ENCODE results near the gene MDFIC. TPM values are rescaled to one million over a fixed set of nuclear protein-coding genes. Genes with fewer than 3 reads are reported as not detected.
"Not testable (repeated sequence)": the region's sequence is repeated elsewhere in the genome, so short reads cannot be mapped to it uniquely, and the experiment has no call there.

Gene MDFIC, protein sequence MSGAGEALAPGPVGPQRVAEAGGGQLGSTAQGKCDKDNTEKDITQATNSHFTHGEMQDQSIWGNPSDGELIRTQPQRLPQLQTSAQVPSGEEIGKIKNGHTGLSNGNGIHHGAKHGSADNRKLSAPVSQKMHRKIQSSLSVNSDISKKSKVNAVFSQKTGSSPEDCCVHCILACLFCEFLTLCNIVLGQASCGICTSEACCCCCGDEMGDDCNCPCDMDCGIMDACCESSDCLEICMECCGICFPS
- polyA plus RNA-seq (ENCODE audit: insufficient read length in 4 of 4): 10 to 100 TPM; 25.8 to 31.4 (median 29.6) TPM

DNA sequence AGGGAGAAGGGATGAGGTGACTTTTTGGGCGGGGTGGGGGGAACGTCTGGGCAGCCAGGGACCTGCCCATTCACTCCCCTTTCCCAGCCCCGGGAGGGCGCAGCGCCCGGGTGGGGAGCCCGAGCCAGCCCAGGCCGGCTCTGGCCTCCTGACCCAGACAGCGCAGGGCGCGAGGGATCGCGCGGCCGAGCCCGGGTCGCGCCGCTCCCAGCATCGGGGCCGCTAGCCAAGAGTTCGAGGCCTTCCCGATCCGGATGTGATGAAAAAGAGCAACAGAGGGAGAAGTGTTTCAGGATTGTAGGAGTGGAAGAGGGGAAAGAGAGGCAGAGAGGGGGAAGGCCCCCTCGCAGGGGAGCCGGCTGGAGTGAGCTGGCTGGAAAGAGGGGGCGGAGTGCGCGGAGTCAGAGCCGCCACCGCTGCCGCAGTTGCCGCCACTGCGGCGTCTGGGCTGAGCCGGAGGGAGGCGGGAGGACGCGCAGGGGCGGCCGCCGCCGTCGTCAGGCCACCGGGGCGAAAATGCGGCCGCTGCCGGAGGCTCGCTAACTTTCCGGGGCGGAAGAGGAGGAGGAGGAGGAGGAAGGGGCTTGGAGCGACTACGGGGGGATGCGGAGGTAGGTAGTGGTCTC lies at the start of gene MDFIC:
TSS of gene MDFIC (plus strand) at position 69 of the 626 bp plus-strand sequence. CDS start 940 bp downstream, outside the sequence.
- DNase-seq (ENCODE audit: low read depth in 4 of 4, low spot score in 2 of 4): peak; percentile 27 to 48 (median 38)

DNA sequence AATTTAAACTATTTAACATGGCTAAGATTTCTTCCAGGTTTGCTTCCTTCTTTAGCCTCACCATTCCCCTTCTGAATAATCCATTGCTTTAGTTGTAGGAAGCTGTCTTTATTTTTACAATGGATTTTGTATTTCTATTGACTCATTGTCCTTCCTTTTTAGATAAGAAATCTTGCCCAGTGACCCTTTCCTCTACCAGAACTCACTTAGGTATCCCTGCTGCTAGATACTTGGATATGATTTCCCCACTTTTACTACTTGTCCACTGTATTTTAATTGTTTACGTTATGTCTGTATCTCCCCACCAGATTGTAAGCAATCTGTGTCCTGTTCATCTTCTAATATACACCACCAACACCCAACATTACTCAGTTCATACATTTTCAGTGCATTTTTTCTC lies 47.7 kb upstream of the MDFIC start:
- DNase-seq (ENCODE audit: low read depth in 4 of 4, low spot score in 2 of 4): no peak

DNA sequence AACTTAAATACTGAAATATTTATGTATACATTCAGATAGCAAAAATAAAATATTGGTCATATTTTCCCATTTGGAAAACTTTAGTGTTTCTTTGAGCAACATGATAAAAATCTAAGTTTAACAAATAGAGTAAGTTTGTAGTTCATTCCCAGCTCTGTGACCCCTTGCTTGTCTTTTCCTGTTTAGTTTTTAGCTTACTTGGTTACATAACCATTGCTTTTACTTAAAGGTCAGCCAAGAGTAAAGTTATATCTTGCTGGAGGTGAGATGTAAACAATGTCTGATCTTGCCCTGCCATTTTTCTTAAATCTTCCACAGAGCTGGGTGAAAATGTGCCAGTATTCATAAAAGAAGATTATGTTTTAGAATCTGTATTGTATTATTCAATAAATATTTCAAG lies 46.7 kb upstream of the MDFIC start:
- DNase-seq (ENCODE audit: low read depth in 4 of 4, low spot score in 2 of 4): no peak

DNA sequence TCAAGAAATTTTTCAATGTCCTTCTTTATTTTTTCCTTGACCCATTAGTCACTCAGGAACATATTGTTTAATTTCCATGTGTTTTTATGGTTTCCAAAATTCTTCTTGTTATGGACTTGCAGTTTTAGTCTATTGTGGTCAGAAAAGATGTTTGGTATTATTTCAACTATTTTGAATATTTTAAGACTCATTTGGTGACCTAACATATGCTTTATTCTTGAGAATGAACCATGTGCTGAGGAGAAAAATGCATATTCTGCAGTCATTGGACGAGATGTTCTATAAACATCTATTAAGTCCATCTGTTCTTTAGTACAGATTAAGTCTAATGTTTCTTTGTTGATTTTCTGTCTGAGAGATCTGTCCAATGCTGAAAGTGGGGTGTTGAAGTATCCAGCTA lies 42.3 kb upstream of the MDFIC start:
- DNase-seq (ENCODE audit: low read depth in 4 of 4, low spot score in 2 of 4): no peak

DNA sequence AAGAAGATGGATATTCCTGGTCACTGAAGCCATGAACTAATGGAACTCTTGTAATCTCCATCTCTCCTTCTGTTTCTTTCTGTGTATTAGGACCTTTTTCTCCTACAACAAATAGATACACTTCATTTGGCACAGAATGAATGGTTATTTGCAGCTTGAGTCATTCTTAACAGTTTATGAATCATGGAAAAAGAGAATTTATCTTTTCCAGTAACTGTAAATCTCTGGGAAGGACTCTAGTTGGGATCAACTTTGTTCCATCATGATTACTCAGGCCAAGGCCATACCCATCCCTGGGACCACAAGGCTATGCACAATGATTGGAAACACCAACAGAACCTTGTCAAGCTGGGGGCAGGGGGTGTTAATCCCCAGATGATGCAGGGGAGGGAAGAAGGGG lies 36.1 kb upstream of the MDFIC start:
- no peak for DNase-seq (ENCODE audit: low read depth in 4 of 4, low spot score in 2 of 4)

DNA sequence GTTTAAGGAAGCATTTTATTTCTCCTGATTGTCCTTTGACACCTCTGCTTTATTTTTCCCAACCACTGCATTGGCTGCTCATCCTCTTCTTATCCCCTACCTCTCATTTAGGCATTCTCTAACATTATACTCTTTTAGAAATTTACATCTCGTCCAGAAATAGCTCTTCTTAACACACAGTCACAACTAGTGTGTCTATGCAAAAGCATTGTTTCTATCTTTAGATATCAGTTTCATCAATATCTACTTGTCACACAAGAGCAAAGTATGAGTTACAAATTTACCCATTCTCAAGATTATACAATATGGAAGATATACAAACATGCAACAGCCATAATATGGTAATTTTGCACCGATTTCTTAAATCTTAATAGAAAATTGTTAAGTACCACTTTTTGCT lies 35.7 kb upstream of the MDFIC start:
- no peak for DNase-seq (ENCODE audit: low read depth in 4 of 4, low spot score in 2 of 4)

DNA sequence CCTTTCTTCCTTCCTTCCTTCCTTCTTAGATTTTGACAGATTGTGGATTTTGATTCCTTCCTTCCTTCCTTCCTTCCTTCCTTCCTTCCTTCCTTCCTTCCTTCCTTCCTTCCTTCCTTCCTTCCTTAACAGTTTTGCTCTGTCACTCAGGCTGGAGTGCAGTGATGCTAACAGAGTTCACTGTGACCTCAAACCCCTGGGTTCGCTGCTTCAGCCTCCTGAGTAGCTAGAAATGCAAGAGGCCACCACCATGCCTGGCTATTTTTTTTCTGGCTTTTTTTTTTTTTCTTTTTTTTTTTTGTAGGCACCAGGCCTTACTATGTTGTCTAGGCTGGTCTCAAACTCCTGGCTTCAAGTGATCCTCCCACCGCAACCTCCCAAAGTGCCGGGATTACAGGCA lies 32.8 kb upstream of the MDFIC start:
- DNase-seq (ENCODE audit: low read depth in 4 of 4, low spot score in 2 of 4): not testable (repeated sequence)

DNA sequence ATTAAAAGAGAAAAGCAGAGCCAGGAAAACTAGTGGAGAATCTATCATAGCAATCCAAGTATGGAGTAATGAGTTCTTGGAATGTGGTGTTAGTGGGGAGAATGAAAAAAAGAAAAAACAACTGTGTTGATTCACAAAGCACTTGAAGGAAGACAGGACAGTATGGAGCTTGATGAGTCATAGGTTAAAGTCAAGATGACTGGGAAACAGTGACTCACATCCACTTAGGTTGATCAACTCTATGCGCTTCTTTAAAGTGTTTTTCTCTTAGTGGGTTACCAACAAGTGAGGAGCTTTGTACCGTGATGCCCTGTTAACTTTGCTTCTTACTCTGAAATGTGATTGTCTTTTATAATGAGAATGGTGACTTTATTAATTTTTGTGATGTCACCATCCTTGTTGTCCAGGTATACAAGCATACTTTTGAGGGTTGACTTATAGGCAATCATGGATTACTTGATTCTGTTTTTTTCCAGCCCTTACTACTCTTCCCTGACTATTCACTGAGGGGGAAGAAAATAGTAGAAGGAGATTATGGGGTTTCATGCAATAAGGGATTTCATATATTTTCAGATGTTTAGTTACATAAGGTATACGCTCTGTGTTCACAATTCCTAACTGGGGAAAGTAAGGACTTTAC lies 32.1 kb upstream of the MDFIC start:
- DNase-seq (ENCODE audit: low read depth in 4 of 4, low spot score in 2 of 4): no peak

DNA sequence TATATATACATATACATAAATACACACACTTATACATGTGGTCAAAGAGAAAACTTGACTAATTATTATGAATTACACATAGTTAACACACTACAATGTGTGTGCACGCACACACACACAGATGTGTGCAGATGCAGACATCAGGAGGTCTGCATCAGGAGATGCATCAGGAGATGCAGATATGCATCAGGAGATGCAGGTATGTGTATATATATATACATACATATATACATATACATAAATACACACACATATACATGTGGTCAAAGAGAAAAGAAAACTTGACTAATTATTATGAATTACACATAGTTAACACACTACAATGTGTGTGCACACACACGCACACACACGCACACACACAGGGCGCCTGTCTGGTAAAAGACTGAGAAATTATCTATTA lies 31.3 kb upstream of the MDFIC start:
- no peak for DNase-seq (ENCODE audit: low read depth in 4 of 4, low spot score in 2 of 4)

DNA sequence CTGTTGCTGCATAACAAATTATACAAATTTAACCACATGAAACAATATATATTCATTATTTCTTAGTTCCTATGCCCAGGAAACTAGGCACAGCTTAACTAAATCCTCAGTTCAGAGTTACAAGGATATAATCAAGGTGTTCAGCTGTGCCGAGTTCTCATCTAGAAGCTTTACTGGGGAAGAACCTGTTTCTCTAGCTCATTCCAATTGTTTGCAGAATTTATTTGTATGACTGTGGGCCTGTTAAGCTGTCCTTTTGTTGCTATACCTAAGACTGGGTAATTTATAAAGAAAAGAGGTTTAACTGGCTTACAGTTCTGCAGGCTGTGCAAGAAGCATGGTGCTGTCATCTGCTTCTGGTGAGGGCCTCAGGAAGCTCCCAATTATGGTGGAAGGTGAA lies 21.8 kb upstream of the MDFIC start:
- DNase-seq (ENCODE audit: low read depth in 4 of 4, low spot score in 2 of 4): no peak

DNA sequence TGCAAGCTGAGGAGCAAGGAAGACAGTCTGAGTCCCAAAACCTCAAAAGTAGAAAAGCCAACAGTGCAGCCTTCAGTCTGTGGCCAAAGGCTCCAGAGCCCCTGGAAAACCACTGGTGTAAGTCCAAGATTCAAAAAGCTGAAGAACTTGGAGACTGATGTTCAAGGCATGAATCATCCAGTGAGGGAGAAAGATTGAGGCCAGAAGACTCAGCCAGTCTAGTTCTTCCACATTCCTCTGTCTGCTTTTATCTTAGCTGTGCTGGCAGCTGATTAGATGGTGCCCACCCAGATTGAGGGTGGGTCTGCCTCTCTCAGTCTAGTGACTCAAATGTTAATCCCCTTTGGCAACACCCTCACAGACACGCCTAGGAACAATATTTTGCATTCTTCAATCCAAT lies 20.1 kb upstream of the MDFIC start:
- no peak for DNase-seq (ENCODE audit: low read depth in 4 of 4, low spot score in 2 of 4)

DNA sequence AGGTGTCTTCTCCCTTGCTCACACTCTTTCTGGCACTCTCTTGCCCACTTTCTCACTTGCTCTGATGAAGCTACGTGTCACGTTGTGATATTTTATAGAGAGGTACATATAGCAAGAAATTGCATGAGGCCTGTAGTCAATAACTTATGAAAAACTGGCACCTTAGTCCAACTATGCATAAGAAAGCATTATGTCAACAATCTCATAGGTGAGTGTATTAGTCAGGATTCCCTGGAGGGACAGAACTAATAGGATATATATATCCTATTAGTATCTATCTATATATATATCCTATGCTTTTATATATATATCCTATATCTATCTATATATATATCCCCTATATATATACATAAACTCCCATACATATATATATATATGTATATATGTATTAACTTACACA lies 18.8 kb upstream of the MDFIC start:
- DNase-seq (ENCODE audit: low read depth in 4 of 4, low spot score in 2 of 4): no peak

DNA sequence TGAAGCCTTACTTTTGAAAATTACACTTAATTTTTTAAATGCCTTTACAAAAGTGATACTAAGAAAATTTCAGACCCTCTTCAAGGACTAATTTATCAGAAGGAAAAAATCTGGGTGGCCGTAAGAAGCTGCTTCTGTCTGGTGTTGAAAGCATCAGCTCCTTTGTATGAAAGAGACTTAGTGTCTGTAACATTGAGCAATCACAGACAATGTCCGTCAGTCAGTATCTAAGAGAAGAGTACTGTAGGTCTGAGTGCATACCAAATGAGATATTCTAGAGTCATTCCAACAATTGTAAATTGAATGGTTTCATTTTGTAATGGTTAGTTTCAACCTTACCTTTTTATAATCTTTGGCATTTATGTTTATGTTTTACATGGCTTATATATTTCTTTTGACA lies 11.1 kb upstream of the MDFIC start:
- DNase-seq (ENCODE audit: low read depth in 4 of 4, low spot score in 2 of 4): no peak

DNA sequence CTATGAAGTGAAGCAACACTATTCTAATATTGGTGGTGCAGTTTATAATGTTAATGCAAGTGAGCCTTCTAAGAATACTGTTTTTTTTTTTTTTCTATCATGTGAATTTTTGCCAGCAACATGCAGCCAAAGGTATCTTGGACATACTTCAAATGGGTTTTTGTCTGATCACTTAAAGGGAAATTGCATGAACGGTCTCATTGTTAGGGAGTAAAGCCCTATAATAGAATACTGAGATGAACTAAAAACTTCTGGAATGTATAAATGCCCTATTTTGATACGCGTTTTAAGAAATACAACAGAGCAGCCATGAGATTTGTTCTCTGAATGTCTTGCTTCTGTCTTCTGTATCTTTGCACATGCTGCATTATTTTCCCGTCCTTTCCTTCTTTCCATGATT lies 10.5 kb upstream of the MDFIC start:
- no peak for DNase-seq (ENCODE audit: low read depth in 4 of 4, low spot score in 2 of 4)

DNA sequence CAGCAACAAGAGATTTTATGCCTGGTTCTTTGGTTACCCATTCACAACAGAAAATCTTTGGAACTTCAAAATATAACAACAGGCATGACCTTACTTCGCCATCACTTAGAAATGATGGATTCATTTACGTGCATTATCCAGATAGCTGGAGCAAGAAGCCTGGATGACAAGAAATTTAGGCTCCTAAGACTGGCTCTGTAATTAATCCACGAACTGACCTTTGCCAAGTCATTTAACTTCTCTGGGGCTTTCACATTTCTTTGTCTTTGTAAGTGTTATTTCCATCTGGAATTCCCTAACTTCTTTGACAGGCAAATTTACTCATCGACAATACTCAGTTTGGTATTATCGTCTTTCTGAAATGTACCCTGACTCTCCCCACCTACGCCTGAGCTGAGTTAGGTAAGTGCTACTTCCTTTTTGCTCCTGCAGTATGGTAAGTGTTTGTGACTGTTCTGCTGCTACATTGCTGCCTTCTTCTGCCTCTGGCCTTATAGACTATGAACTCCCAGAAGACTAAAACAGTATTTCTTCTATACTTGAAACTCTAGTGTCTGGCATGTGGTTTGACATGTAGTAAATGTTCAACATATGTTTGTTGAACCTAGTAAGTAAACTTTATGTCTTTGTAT lies 5.5 kb upstream of the MDFIC start:
- no peak for DNase-seq (ENCODE audit: low read depth in 4 of 4, low spot score in 2 of 4)

DNA sequence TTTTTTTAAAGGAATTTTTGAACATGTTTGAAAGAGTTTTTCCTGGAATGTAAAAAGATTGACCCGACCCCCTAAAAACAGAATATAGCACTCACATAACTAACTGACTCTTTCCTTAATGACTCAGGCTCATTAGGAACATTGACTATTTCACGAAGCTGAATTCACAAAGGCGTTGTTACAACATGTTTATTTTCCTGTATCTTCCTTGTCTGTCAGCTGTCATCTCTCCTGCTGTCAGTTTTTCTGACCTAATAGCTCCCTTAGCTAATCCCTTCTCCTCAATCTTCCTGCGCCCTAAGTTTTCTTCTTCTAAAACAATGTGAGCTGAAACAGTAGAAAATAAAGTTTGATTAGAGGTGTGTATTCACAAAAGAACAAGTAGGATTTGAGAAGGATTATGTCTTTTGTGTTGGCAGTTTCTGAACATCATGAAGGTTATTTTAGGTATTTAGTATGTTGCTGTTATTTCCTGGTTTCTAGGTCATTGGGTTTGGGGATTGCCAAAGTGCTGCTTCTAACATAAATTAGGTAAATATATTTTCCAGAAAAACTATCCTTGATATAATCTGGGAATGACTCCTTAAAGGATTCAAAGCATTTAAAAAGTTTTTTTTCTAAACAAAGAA lies 4.6 kb upstream of the MDFIC start:
- no peak for DNase-seq (ENCODE audit: low read depth in 4 of 4, low spot score in 2 of 4)

DNA sequence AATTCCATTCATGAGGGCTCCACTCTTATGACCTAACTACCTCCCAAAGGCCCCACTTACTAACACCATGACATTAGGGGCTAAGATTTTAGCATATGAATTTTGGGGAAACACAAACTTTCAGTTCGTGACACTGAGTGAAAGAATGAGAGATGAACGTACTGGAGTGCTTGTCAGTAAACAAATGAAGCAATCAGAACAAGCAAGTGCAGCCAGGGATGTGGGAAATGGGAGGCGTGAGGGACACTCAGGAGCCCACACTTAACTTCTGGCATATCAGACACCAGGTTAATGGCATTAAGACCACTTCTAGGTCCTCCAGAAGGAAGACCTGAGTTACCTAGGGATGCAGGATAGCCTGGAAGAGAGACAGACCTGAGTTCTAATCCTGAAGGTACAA lies 2.3 kb upstream of the MDFIC start:
- no peak for DNase-seq (ENCODE audit: low read depth in 4 of 4, low spot score in 2 of 4)

DNA sequence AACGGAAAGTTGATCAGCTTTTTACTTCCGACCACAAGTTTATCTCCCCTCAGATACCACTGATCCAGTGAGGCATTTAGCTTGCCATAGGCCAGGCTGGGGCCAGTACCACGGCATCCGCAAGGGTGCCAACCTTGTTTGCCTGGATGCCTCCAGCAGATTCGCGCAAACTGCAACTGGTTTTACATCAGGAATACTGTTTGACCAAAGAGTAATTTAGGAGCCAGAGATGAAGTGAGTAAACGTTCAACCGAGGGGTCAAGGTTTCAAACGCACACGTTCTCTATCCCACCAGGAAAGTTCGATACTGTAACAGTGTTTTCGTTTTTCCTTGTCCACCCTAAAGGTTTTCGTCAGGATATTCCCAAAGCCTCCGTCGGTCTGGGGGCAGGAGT lies 266 bp upstream of the MDFIC start:
- DNase-seq (ENCODE audit: low read depth in 4 of 4, low spot score in 2 of 4): peak in 3 of 4 donors; percentile 8 to 27 (median 21)

DNA sequence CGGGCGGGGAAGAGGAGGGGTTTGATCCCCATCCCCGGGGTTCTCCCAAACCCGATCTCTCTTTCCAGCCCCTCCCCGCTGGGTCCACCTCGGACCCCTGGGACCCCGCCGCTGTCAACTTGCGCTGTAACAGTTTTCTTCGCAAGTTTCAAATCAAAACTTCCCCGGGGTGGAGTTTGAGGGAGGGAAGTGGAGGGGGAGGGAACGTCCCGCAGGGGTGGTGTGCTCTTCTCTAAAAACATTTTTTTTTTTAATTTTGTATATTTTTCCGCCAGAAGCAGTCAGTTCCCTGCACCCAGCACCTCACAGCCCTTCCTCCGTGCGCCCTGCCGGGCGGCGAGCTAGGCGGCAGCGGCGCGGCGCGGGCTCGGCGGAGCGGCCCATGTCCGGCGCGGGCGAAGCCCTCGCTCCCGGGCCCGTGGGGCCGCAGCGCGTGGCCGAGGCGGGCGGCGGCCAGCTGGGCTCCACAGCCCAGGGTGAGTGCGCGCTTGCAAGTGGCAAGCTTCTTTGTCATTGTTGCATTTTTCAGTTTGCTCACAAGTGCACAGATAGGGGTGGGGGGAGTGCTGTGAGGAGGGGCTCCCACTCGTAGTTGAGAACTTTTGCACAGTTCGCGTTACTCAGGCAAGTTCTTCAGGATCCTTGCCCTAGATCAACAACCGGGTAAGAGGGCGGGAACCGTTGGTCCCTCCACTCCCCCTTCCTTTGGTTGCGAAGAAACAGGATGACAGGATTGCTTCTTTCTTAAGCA lies 933 bp downstream of the MDFIC start:
- peak; percentile 34 to 73 (median 58) for DNase-seq (ENCODE audit: low read depth in 4 of 4, low spot score in 2 of 4)

DNA sequence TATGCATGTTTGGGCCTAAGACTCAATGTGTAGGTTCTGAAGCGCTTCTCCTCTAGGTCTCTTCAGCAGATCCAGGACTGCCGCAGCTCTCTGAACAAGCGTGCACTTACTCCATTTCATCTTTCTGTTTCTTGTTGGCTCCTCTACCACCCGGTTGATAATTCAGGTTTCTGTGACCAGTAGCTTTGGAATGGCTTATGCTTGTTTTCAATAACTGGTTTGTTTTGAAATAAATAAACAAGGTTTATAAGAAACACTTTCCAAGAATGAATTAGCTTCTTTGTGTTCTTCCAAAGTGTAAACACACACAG lies 1.5 kb downstream of the MDFIC start:
- DNase-seq (ENCODE audit: low read depth in 4 of 4, low spot score in 2 of 4): no peak

Measured in left renal cortex interstitium (tissue), 4 donors.